Vagina (tissue), 2 donors: Measurements from ENCODE around the gene HTR1E.

Source experiments
- POLR2A ChIP-seq, 2 donors: fragments of 450-650 bp; IDR thresholded peaks; one replicate each; pipeline ENCODE4 v1.6.1; 2017; ENCODE audit warnings: antibody characterized with exemption in 2 of 2, mild to moderate bottlenecking in 2 of 2, moderate library complexity in 2 of 2
- TF ChIP-seq, protein P1 (sequence below), 3 experiments: fragments of 450-650 bp in 2 of 3; fragments of 200-600 bp in 1 of 3; sonication (generic) in 1 of 3; IDR thresholded peaks; one replicate each; pipeline ENCODE4 v1.5.1; 2017 to 2019; ENCODE audit warnings: antibody characterized with exemption in 3 of 3, mild to moderate bottlenecking in 2 of 3, moderate library complexity in 2 of 3

DNA sequence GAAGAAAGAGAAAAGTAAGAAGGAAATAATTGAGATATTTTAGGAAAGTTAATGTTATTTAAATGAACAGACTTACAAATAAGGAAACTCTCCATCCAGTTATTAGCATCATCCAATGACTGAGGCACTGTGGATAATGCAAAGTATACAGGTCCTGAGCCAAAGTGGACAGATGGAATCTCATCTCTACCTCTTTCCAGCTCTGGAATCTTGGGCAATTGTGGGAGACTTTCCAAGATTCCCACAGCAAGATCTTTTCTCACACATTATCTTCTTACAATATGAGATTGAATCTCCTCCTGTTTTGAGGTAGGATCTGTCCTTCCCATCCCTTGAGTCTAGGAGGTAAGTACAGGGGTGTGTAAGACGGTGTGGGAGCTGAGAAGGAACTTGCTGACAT lies 28.9 kb downstream of the HTR1E start:
- TF ChIP-seq, protein P1, sequence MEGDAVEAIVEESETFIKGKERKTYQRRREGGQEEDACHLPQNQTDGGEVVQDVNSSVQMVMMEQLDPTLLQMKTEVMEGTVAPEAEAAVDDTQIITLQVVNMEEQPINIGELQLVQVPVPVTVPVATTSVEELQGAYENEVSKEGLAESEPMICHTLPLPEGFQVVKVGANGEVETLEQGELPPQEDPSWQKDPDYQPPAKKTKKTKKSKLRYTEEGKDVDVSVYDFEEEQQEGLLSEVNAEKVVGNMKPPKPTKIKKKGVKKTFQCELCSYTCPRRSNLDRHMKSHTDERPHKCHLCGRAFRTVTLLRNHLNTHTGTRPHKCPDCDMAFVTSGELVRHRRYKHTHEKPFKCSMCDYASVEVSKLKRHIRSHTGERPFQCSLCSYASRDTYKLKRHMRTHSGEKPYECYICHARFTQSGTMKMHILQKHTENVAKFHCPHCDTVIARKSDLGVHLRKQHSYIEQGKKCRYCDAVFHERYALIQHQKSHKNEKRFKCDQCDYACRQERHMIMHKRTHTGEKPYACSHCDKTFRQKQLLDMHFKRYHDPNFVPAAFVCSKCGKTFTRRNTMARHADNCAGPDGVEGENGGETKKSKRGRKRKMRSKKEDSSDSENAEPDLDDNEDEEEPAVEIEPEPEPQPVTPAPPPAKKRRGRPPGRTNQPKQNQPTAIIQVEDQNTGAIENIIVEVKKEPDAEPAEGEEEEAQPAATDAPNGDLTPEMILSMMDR (IDR thresholded peaks at IDR 0.05): no peak
- no peak for TF ChIP-seq POLR2A (IDR thresholded peaks at IDR 0.05)
